Glutamatergic neuron (in vitro differentiated cells): ENCODE measurements around the gene SALL4. TPM values are rescaled to one million over a fixed set of nuclear protein-coding genes. Genes with fewer than 3 reads are reported as not detected.

Experiments used
- DNase-seq: peaks from one replicate; pipeline ENCODE4 v3.0.0; 2022
- H3K27ac Mint-ChIP-seq: one replicate; pipeline ENCODE4 v1.8.0; 2020; ENCODE audit warnings: mild to moderate bottlenecking, mixed read lengths, inconsistent platforms; ENCODE audit not compliant: unreplicated experiment
- H3K27me3 Mint-ChIP-seq: one replicate; pipeline ENCODE4 v1.8.0; 2020; ENCODE audit warnings: mild to moderate bottlenecking, moderate library complexity, mixed read lengths, inconsistent platforms; ENCODE audit not compliant: unreplicated experiment
- H3K36me3 Mint-ChIP-seq: one replicate; pipeline ENCODE4 v1.8.0; 2020; ENCODE audit warnings: mild to moderate bottlenecking, mixed read lengths, inconsistent platforms; ENCODE audit not compliant: unreplicated experiment
- H3K4me1 Mint-ChIP-seq: one replicate; pipeline ENCODE4 v1.8.0; 2020; ENCODE audit warnings: mild to moderate bottlenecking, low read depth, mixed read lengths, inconsistent platforms; ENCODE audit not compliant: unreplicated experiment
- H3K4me3 Mint-ChIP-seq: one replicate; pipeline ENCODE4 v1.8.0; 2020; ENCODE audit warnings: mild to moderate bottlenecking, mixed read lengths, inconsistent platforms; ENCODE audit not compliant: unreplicated experiment
- H3K9me3 Mint-ChIP-seq: one replicate; pipeline ENCODE4 v1.8.0; 2020; ENCODE audit warnings: mild to moderate bottlenecking, moderate library complexity, mixed read lengths, inconsistent platforms; ENCODE audit not compliant: unreplicated experiment
- total RNA-seq: library from RNA; stranded (reverse); fragmentation: NEBNext Ultra II Directional; extraction: Animal tissue kit (Norgen Biotek cat#: 25700); gene quantifications from one replicate; pipeline ENCODE4 v1.2.1, GENCODE V29; 2021; ENCODE audit not compliant: unreplicated experiment
- TF ChIP-seq, protein P1 (sequence below): fragments of 200-600 bp; sonication (generic); IDR thresholded peaks from one replicate; pipeline ENCODE4 v1.5.0; 2021; ENCODE audit not compliant: partially characterized antibody, unreplicated experiment

Gene SALL4
- total RNA-seq, 1 donor from 2014 or later: 41.0 TPM

DNA sequence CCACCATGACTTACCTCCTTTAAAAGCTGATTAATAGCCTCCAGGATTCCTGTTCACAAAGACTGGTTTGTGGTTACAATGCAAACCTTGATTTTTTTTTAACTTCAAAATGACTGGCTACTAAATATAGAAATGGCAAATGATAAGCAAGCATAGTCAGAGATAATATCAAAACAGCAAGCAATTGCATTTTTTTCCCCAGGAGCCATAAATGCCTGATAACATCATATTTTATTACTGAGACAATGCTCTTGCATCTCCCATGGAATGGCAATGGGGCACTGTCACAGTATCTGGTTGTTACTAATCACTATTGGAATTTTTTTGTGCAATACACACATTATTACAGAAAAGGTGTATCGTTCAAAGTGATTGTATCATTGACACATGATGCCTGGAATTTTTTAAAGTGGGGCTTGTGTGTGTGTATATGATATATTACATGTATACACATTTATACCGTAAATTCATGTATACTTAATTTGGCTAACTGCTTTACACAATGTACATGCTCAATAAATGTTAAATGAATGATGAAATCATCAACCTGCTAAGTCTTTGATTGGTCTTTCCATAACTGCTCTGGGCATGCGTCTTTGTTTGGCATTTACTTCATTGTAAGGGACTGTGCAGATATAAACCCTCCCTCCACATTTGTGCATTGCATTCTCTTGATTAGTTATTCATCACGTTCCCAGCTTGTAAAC lies 980 bp upstream of the SALL4 start:
- DNase-seq: no peak
- H3K4me3 Mint-ChIP-seq: peak overlapping the region; percentile 94
- H3K27me3 Mint-ChIP-seq: peaks cover 5% of the 10 kb centered on the region
- TF ChIP-seq, protein P1, sequence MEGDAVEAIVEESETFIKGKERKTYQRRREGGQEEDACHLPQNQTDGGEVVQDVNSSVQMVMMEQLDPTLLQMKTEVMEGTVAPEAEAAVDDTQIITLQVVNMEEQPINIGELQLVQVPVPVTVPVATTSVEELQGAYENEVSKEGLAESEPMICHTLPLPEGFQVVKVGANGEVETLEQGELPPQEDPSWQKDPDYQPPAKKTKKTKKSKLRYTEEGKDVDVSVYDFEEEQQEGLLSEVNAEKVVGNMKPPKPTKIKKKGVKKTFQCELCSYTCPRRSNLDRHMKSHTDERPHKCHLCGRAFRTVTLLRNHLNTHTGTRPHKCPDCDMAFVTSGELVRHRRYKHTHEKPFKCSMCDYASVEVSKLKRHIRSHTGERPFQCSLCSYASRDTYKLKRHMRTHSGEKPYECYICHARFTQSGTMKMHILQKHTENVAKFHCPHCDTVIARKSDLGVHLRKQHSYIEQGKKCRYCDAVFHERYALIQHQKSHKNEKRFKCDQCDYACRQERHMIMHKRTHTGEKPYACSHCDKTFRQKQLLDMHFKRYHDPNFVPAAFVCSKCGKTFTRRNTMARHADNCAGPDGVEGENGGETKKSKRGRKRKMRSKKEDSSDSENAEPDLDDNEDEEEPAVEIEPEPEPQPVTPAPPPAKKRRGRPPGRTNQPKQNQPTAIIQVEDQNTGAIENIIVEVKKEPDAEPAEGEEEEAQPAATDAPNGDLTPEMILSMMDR: no peak
- peaks cover 17% of the 10 kb centered on the region for H3K4me1 Mint-ChIP-seq
- no peaks in the 10 kb centered on the region for H3K36me3 Mint-ChIP-seq
- H3K27ac Mint-ChIP-seq: no peak overlapping the region
- H3K9me3 Mint-ChIP-seq: peaks cover 7% of the 10 kb centered on the region

DNA sequence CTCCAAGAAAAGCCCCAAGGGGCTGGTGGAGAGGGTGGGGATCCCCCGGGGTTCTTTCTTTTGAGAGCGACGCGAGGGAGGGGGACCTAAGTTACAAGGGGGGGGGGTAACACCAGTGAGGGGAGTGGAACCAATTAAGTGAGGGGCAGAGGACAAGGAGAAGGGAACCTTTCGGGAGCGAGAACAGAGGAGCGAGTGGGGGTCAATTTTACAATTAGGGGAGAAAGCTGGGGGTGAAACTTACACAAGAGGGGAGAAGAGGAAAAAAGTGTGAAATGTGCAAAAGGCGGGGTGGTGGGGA lies 548 bp downstream of the SALL4 start:
- H3K4me3 Mint-ChIP-seq: peak overlapping the region; percentile 94
- no peak for DNase-seq
- H3K36me3 Mint-ChIP-seq: no peaks in the 10 kb centered on the region
- peaks cover 5% of the 10 kb centered on the region for H3K27me3 Mint-ChIP-seq
- peaks cover 7% of the 10 kb centered on the region for H3K9me3 Mint-ChIP-seq
- TF ChIP-seq, protein P1: no peak
- H3K27ac Mint-ChIP-seq: peak overlapping the region; percentile 70
- peaks cover 28% of the 10 kb centered on the region for H3K4me1 Mint-ChIP-seq

DNA sequence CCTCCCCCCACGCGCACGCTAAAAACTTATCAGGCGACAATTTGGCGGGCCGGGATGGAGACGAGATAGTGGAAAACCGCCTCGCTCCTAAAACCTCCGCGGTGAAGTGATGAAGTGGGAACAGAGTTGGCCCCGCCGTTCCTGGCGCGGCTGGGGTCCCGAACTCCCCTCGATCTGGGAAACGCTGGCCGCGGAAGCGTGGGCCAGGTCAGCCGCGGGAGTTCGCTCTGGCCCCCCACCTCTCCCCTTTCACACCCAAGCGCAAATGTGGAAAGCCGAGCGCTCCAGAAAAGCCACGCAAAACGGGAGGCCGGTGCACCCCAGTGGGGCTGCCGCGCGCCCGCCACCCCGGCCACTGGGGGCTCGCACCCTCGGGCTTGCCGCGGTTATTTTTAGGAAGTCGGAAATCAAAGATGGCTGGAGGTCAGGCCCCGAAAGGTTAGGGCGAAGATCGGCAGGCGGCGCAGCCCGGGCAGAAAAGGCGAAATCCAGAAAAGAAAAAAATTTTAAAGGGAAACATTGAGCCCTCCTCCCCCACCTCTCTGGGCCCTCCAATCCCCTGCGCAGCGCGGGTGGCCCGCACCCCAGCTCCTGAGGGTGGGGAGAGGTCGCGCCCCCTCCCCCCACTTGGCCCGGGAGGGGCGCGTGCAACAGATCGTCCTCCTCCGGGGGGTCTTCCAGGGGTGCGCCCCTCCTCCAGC lies 1.0 kb downstream of the SALL4 start:
- Mint-ChIP-seq H3K27ac (peak overlapping the region; percentile 95), H3K36me3 (no peaks in the 10 kb centered on the region)

DNA sequence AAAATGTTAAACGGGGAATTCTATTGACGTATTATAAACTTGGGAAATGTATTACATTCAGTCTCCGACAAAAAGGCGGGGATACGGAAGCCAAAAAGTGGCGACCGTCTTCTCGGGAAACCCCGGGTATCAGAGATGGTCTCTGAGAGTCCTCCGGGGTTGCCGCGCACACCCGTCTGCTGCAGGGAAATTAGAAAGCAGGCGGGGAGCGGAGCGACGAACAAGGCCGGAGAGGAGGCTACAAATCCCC lies 1.5 kb downstream of the SALL4 start:
- H3K36me3 Mint-ChIP-seq: no peaks in the 10 kb centered on the region
- H3K9me3 Mint-ChIP-seq: peaks cover 7% of the 10 kb centered on the region
- peaks cover 31% of the 10 kb centered on the region for H3K4me1 Mint-ChIP-seq
- peak overlapping the region; percentile 95 for H3K27ac Mint-ChIP-seq
- TF ChIP-seq, protein P1: no peak
- peak; percentile 60 for DNase-seq
- H3K4me3 Mint-ChIP-seq: peak overlapping the region; percentile 94
- peaks cover 5% of the 10 kb centered on the region for H3K27me3 Mint-ChIP-seq

More for the DNA sequence above, 1.0 kb downstream of the SALL4 start:
- Mint-ChIP-seq H3K9me3 (peaks cover 7% of the 10 kb centered on the region), H3K27me3 (peaks cover 5% of the 10 kb centered on the region), H3K4me1 (peaks cover 30% of the 10 kb centered on the region), H3K4me3 (peak overlapping the region; percentile 94)
- DNase-seq: peak; percentile 56
- TF ChIP-seq, protein P1: no peak
